GM18502 (cell line): ENCODE results near the gene E2F4.

Experiments used
- ATAC-seq: cut with Tn5 transposase; IDR thresholded peaks from one replicate; pipeline ENCODE4 v1.9.1; 2021; ENCODE audit warnings: mild to moderate bottlenecking; ENCODE audit not compliant: unreplicated experiment, poor library complexity

E2F4 gene

DNA sequence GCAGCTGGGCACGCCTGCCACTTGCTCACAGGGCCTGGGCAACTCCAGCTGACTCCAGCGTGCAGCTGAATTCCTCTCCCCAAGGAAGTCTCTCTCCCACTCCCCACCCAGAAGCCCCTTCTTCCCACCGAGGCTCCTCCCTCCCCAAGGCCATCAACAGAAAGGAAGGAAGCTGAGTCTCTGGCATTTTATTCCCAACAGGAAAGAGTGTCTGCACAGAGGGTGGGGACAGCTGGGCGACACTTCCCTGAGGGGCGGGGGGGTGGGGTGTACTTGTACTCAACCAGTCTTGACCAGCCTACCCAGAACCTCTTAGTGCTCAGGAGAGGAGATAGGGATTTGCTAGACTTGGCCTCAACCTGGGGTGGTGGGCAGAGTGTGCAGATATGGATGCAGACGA, 1.9 kb upstream of the E2F4 start, which contains the start of gene EXOC3L1:
EXOC3L1 (minus strand) TSS at position 96 of the 400 bp plus-strand sequence. CDS start 460 bp downstream, outside the sequence.
- ATAC-seq, result no peak

DNA sequence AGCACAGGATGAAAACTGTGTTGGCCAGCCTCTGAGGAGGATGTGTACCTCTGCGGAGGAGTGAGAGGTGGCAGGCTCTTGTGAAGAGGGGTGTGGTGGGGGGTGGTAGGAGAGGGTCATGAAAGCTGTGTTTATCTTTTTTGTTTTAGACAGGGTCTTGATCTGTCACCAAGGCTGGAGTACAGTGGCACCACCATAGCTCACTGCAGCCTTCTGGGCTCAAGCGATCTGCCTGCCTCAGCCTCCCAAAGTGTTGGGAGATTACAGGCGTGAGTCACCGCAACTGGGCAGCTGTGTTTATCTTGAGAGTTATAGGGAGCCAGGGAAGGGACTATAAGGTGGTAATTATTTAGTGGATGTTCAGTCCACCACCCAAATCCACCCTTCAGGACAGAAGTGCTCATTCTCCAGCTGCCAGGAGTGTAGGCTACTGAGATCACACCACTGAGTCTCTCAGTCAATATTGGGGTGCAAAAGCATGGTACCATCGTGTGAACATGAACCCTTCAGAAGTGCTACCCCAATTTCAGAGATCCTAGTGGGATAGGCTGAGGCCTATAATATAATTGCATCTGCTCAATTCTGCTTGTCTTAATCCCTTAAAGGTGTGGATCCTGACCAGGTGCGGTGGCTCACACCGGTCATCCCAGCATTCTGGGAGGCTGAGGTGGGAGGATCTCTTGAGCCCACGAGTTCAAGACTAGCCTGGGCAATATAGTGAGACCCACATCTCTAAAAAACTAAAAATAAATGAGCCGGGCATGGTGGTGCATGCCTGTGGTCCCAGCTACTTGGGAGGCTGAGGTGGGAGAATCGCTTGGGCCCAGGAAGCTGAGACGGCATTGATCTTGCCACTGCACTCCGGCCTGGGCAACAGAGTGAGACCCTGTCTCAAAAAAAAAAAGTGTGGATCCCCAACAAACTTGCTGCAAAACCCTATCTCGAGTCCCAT, 1.2 kb upstream of the E2F4 start:
- ATAC-seq, result no peak

DNA sequence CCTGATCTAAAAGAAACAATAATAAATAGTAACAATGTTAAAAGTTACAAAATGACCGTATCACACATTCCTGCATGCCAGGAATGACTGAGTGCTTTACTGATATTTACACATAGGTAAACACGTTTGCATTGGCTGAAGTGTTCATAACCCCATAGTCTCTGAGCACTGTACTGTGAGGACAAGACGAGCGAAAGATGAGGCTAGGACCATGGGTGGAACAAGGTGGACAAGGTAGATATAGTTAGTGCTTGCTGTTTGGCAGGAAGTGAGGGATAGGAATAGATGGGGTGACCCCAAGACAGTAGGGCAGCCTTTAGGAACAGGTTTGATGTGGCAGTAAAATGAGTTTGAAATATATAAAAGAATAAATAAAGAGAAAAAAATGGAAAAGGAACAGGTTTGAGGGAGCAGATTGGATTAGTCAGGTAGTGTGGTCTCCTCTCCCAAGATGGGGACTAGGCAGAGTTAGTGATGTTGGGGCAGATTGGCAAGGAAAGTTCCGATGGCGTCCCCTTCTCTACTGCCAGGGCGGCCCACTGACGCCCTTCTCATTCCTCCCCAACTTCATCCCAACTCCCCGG, 452 bp upstream of the E2F4 start:
- ATAC-seq, result no peak

DNA sequence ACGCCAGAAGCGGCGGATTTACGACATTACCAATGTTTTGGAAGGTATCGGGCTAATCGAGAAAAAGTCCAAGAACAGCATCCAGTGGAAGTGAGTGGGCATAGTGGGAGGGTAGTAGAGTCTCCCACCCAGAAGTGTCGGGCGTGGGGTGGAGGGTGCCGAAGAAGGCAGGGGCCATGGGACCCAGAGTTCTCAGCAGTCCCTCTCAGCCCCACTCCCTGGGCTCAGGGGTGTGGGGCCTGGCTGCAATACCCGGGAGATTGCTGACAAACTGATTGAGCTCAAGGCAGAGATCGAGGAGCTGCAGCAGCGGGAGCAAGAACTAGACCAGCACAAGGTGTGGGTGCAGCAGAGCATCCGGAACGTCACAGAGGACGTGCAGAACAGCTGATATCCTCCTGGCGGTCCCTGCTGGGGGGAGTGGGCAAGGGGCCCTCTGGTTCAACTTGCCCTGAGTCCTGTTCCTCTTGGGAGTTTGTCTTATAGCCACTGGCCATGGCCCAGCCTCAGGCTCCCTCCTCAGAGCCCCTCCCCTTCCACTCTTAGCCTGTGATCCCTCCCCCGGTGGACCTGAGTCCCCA, 916 bp downstream of the E2F4 start:
- peak; percentile 10 for ATAC-seq

DNA sequence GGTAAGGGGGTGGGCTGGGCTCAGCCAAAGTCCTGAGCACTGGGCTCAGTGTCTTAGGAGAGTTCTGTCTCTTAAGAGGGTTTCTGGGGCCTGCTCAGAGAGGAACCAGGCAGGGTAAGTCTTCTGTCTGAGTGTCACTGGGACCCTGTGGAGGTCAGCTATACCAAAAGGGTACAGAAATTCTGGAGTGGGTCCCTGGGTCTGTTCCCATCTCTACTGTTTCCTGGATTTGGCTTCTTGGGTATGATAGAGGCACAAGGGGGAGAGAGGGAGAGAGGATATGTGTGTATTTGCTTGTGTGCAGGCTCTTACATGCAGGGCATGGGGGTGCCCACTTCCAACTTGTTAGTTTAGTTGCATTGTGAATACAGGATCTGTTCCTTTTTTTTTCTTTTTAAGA, 1.6 kb downstream of the E2F4 start:
- no peak for ATAC-seq

DNA sequence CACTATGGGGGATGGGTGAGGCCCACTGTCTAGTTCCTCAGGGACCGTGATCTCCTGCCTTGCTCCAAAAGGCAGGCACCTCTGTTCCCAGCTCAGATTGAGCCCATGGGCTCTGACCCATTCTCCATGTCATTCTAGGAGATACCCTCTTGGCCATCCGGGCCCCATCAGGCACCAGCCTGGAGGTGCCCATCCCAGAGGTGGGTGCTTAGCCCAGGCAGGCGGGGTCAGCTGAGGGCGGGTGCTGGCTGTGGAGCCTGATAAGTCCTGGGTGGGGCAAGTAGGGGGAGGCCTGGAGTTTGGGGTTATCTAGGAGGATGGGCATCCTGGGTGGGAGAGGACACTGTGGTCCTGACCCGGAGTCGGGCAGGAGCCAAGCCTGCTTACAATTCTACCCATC, 2.3 kb downstream of the E2F4 start:
- ATAC-seq, result no peak

DNA sequence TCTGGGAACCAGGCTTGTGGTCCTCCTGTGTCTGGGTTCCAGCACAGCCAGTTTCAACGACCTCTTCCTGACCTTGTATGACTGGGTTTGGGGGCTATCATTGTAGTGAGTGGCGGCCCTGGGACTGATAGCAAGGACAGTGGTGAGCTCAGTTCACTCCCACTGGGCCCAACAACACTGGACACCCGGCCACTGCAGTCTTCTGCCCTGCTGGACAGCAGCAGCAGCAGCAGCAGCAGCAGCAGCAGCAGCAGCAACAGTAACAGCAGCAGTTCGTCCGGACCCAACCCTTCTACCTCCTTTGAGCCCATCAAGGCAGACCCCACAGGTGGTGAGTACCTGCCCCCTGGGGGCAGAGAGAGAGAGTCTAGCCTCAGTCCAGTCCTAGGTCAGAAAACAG, 3.7 kb downstream of the E2F4 start:
- ATAC-seq, result no peak

DNA sequence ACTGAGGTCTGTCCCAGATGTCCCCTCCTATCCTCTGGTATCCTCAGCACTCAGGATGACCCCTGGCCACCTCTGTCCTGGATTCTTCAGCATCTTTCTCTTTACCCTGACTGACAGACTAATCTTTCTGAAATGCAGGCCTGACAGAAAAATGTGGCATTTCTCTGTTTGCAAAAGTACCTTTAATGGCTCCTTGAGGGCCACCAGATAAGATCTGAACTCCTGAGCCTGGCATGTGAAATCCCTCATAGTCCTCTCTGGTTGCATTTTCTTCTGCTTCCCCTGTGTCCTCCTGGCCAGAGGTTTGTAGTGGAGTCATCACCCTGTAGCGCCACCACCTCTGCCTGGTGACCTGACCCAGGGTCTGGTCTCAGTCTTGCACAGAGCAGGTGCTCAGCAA, 4.9 kb downstream of the E2F4 start:
- no peak for ATAC-seq

DNA sequence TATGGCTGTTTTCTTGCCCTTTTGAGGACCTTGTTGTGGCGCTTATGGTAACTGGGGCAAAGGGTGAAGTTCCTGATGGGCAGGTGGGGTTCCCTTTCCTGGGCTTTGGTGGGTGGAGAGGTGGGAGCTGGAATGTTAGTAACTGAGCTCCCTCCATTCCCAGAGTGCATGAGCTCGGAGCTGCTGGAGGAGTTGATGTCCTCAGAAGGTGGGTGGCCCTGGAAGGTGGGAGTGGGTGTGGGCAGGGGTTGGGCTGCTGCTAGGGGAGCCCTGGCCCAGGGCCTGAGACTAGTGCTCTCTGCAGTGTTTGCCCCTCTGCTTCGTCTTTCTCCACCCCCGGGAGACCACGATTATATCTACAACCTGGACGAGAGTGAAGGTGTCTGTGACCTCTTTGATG, 5.7 kb downstream of the E2F4 start:
- no peak for ATAC-seq

DNA sequence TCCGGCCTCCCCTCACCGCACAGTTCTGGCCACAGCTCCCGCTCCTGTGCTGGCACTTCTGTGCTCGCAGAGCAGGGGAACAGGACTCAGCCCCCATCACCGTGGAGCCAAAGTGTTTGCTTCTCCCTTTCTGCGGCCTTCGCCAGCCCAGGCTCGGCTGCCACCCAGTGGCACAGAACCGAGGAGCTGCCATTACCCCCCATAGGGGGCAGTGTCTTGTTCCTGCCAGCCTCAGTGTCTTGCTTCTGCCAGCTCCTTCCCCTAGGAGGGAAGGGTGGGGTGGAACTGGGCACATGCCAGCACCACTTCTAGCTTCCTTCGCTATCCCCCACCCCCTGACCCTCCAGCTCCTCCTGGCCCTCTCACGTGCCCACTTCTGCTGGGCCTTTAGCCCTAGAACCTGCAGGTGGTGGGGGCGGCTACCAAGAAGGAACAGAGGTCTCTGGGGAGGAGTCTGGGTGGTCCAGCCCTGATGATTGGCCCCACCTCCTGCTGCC, 6.3 kb downstream of the E2F4 start:
- ATAC-seq, result no peak

DNA sequence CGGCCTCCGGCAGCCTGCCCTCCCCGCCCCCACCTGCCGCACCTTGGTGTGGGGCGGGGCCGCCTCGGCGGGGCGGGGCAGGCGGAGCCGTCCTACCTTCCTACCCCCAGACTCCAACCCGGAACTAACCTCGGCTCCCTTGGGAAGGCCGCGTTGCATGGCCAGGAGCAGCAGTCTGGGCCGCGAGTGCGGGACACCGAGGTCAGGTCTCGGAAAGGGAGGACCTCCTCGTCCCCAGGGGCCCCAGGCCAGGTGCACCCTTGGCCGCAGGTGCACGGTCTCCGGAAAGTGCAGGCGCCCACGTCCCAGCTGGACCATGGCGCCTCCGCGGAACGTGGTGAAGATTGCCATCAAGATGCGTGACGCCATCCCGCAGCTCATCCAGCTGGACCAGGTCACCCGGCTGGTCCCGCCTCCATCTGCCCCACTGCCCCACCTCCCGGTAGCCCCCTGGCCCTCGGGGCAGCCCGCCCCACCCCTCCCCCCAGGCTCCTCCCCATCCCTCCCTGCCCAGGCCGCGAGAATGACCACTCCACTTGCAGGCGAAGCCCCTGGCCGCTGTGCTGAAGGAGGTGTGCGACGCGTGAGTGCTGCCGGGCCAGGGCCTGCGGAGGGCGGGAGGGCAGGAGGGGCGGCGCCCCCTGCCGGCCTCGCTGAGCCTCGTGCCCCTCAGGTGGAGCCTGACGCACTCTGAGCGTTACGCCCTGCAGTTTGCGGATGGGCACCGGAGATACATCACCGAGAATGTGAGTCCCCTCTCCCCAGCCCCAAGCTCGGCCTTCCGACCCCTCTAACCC, 7.3 kb downstream of the E2F4 start, which contains the start of gene ELMO3:
ELMO3 (plus strand) TSS at position 121 of the 797 bp plus-strand sequence; CDS start at position 317, 196 bp downstream.
- ATAC-seq, result no peak

DNA sequence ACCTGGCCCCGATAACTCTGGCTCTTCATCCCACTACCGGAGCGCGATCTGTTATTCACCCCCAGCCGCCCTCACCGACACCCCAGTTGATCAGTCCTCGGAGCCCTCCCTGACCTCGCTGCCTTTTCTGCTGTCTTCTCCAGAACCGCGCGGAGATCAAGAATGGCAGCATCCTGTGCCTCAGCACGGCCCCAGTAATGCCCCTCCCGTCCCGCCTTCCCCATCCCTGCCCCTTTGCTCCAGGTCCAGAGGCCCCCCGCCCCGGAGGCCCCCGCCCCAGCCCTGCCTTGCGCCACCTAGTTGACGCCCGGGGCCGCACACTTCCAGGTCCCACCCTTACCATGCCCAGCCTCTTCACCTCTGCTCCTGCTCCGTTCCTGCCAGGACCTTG, 7.8 kb downstream of the E2F4 start:
- no peak for ATAC-seq

DNA sequence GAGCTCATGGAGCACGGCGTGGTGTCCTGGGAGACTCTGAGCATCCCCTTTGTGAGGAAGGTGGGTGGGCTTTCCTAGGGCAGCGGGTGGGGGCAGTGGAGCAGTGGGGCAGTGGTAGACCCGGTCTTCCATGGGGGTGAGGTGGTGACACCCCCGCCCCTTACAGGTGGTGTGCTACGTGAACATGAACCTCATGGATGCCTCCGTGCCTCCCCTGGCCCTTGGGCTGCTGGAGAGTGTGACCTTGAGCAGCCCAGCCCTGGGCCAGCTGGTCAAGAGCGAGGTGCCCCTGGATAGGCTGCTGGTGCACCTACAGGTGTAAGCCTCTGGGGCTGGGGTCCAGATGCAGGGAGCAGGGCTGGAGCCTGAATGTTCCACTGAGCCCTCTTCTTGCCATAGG, 8.5 kb downstream of the E2F4 start:
- no peak for ATAC-seq

DNA sequence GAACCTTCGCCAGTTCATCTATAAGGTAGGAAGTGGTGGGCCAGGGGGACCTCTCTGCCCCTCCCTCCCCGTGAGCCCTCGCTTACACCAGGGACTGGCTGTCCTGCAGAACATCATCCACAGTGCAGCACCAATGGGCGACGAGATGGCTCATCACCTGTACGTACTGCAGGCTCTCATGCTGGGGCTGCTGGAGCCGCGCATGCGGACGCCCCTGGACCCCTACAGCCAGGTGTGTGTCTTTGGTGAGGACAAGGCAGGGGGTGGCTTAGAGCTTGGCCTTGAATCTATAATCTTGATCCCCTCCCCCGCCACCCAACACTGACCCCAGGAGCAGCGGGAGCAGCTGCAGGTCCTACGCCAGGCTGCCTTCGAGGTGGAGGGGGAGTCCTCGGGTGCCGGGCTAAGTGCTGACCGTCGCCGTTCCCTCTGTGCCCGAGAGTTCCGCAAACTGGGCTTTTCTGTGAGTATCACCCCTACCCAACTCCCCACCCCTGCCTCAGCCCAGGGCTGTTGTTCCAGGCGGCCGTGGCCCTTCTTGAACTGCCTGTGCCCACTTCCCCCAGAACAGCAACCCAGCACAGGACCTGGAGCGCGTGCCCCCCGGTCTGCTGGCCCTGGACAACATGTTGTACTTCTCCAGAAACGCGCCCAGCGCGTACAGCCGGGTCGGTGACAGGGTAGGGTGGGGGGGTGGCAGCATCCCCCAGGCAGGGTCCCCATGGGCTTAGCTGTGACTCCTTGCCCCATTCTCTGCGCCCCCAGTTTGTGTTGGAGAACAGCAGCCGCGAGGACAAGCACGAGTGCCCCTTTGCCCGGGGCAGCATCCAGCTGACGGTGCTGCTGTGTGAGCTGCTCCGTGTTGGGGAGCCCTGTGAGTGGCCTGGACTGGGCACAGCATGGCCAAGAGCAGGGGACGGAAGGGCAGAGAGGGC, 9.7 kb downstream of the E2F4 start:
- no peak for ATAC-seq

DNA sequence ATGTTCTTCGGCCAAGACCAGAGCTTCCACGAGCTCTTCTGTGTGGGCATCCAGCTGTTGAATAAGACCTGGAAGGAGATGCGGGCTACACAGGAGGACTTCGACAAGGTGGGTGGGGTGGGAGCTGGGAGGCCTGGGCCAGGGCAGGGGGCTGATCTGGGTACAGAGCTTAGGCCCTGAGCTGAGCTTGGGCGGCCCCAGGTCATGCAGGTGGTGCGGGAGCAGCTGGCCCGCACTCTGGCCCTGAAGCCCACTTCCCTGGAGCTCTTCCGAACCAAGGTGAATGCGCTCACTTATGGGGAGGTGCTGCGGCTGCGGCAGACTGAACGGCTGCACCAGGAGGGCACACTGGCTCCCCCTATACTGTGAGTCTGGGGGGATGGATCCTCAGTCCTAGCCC, 10.5 kb downstream of the E2F4 start:
- no peak for ATAC-seq

DNA sequence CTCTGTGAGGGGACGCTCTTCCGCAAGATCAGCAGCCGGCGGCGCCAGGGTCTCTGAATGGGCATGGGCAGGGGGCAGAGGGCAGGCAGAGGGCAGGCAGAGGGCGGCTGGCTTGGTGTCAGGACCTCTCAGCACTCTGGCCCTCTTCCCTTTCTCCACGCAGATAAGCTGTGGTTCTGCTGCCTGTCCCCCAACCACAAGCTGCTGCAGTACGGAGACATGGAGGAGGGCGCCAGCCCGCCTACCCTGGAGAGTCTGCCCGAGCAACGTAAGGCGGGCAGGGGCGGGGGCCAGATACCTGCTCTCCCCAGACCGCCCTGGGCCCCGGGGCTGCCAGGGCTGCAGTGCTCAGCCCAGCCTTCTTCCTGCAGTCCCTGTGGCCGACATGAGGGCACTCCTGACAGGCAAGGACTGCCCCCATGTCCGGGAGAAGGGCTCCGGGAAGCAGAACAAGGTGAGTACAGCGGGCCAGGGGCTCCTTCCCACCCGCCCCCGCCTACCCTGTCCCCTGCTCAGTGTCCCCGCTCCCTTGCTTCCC, 11.1 kb downstream of the E2F4 start:
- no peak for ATAC-seq

DNA sequence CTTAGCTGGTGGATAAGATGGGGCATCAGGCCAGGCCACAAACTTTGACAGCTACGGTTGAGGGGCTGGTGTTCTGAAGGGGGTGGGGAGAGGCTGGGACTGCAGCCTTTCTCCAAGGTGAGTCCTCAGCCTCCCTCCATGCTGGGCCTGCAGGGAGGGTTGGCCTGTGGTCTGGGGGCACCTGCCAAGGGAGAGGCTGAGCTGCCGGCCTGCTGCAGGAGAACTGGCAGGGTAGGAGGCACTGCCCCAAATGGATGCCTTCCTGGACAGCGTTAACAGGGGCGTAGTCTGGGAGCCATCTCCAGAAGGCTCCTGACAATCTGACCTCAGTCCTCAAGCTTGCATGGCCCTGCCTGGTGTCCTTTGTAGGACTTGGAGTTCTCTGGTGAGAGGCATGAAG, 12.1 kb downstream of the E2F4 start:
- ATAC-seq, result no peak

DNA sequence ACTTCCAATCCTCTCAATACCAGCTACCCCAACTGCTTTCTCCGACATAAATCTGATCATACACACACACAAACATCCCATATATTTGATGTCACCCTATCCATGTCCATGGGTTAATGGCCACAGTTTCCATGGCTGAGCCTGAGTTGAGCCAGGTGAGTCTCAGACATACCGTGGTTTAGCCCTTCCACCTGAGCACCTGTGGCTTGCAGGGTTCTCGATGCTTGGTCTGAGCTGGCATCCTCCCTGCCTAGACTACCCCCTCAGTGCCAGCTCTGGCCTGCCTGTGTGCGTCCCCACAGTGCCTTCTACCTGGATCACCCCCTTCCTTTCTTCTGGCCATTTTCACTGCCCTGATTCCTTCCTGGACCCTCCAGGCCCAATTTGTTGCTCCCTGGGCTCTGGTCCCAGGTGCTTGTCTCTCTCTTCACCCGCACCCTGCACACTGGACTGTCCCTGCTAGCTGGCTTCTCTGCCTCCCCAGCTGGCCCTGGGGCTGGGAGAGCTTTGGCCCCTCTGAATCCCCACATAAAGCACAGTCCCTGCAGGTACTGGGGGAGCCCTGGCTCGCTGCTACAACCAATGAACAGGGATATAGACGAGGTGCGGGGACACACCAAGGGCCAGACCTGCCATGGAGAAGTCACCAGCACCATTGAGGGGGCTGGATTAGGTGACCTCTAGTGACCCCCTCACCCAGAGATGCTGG, 14.3 kb downstream of the E2F4 start:
- ATAC-seq, result no peak
